ENCODE results near the gene FAM13A.
"Not testable (repeated sequence)": the region's sequence is repeated elsewhere in the genome, so short reads cannot be mapped to it uniquely, and the experiment has no call there.

GRCh38 chr4:89014897-89015296 lies 42.1 kb downstream of the FAM13A start:
- not testable (repeated sequence) for TF ChIP-seq POLR2A (IDR thresholded peaks at IDR 0.05; ENCODE audit: extremely low read depth, insufficient read length); CTCF (IDR thresholded peaks at IDR 0.05; ENCODE audit: low read depth, low read length)
